GM12874 (cell line): ENCODE measurements around the gene SLC27A1.
A peak's percentile ranks its signal among the peaks of the same experiment; 100 is the strongest.

ENCODE experiments used
- CTCF ChIP-seq: IDR thresholded peaks from 2 replicates; pipeline ENCODE4 v1.5.1; 2011; ENCODE audit warnings: low read depth, mild to moderate bottlenecking, control low read depth, low read length, moderate library complexity; ENCODE audit not compliant: insufficient read depth

Gene SLC27A1

GRCh38 chr19:17491287-17491686 is 21.0 kb downstream of the SLC27A1 start:
- no peak for TF ChIP-seq CTCF

DNA sequence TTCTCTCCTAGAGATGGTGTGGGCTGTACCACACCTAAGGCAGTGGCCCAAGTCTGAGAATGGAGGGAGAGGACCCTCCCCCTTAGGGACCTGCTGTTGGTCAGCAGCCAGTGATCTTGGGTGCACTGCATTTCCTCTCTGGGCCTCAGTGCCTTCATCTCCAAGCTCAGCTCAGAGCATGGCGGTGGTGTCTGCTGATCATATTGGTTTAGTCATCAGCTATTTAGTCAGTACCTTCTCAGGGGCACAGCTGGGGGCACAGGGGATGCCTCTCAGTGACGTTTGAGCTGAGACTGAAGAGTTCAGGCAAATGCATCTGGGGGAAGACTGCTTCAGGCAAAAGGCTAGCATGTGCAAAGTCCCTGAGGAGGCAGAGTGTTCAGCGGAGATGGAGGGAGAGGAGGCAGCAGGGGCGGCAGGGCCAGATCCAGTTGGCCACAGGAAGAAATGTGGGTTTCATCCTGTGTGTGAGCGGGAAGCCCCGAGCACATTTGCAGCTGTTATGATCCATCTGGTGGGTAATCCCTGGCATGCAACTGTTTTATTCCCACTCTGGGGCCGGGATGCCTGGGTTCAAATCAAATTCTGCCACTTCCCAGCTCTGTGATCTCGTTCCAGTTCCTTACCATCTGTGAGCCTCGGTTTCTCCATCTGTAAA is 25.4 kb downstream of the SLC27A1 start:
- no peak for TF ChIP-seq CTCF

DNA sequence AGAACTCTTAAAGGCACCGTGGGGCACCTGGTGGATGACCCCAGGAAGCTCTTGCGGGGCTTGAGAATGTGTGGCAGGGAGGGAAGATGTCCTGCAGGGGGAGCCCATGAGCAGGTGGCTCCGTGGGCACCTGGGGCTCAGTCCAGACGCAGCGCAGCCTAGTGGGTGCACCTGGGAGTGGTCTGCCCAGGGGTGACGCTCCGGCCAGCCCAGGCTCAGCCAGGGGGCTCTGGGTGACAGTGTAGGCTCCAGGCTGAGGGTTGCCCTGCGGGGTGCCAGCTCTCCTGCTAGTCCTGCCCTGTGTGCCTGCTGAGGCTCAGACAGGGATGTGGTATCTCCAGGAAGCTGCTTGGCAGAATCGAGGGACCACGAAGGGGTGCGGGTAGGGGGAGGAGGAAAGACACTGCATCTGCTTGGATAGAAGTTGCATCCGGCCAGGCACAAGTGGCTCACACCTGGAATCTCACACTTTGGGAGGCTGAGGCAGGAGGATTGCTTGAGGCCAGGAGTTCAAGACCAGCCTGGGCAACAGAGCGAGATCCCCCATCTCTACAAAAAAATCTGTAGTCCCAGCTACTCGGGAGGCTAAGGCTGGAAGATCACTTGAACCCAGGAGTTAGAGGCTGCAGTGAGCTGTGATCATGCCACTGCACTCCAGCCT is 26.1 kb downstream of the SLC27A1 start:
- peak; percentile 100 for TF ChIP-seq CTCF

GRCh38 chr19:17497149-17497798 is 26.9 kb downstream of the SLC27A1 start:
- TF ChIP-seq CTCF, result no peak

DNA sequence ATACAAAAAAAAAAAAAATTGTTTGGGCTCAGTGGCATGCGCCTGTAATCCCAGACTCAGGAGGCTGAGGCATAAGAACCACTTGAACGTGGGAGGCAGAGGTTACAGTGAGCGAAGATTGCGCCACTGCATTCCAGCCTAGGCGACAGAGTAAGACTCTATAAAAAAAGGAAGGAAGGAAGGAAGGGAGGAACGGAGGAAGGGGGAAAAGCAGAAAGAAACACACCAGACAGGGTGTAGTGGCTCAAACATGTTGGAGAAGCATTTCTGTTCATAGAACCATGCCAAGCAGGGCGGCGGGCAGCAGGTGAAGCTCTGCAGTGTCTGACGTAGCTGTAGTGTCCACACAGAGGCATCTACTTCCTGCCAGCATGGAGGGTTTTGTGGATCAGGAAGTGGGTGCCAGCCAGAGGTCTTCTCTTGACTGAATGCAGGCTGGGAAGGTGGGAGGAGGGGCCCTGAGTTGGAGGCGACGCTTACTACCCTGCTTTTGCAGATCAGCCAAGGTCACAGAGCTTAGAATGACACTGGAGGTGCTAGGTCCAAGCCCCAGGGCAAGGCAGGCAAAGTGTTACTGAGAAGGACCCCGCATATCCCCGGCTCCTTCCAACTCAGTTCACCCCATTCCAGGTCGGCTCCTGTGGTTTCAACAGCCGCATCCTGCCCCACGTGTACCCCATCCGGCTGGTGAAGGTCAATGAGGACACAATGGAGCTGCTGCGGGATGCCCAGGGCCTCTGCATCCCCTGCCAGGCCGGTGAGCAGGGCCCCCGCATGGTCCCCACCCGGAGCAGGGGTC is 29.5 kb downstream of the SLC27A1 start:
- TF ChIP-seq CTCF, result no peak

DNA sequence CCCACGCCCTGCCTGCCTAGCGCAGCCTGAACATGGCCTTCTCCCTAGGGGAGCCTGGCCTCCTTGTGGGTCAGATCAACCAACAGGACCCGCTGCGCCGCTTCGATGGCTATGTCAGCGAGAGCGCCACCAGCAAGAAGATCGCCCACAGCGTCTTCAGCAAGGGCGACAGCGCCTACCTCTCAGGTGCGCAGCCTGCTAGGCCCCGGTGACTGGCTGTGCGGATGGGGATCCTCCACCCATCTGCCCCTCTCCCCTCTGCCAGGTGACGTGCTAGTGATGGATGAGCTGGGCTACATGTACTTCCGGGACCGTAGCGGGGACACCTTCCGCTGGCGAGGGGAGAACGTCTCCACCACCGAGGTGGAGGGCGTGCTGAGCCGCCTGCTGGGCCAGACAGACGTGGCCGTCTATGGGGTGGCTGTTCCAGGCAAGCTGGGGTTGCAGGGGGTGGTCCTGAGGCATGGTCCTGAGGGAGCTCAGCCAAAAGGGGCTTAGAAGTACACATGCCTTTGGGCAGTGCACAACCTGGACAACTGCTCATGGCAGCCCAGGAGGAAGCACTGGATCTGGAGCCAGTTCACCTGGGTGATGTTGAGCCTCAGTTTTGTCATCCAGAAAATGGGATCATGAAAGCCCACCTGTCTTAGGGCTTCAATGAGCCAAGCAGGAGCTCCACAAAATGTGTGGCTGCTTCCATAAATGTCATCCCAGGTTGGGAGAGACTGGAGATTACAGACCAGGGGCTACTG is 30.3 kb downstream of the SLC27A1 start:
- TF ChIP-seq CTCF, result no peak
